Measurements from ENCODE around the gene LATS1.
A peak's percentile ranks its signal among the peaks of the same experiment; 100 is the strongest.
"Not testable (repeated sequence)": the region's sequence is repeated elsewhere in the genome, so short reads cannot be mapped to it uniquely, and the experiment has no call there.

Gene LATS1

DNA sequence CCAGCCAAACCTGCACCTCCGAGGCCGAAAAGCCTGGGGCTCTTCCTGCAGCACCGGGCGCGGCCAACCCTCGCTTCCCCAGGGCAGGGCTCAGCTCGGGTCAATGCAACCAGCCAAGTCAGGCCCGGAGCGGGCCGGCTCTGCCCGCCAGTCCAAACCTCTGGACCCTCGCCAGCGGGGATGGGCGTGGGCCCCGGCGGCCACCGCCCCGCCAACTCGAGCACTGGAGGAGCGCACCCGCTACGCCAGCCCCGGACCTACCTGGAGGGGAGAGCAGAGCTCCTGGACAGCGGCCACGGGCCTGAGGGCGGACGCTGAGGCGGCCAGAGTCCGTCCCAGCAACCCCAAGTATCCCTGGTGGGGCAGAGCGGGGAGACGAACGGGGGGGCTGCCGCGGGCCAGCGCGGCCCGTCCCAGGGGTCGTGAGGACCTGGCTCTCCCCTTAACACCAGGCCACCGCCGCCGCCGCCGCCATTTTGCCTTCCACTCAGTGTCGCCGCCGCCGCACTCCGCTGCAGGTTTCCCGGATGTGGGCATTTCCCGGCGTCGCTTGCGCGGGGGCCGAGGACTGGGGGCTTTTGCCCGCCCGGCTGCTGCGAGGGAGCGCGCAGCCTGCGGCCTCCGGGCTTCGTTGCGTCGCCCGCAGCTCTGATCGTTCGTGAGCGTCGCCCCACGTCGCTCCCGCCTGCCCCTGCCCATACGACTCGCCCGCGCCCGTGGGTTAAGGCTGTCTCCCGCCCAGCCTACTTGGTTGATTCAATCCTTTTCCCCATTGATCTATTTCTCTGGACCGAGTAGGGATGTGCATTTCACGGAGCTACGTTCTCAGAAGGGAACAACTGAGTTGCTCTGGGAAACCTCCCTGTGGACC, at the start of gene LATS1:
Gene LATS1, minus strand, starts transcription at position 514 of the 871 bp plus-strand sequence. CDS start 15,975 bp downstream, outside the sequence.
- peak; percentile 37 for DNase-seq (ENCODE audit: low read depth)

DNA sequence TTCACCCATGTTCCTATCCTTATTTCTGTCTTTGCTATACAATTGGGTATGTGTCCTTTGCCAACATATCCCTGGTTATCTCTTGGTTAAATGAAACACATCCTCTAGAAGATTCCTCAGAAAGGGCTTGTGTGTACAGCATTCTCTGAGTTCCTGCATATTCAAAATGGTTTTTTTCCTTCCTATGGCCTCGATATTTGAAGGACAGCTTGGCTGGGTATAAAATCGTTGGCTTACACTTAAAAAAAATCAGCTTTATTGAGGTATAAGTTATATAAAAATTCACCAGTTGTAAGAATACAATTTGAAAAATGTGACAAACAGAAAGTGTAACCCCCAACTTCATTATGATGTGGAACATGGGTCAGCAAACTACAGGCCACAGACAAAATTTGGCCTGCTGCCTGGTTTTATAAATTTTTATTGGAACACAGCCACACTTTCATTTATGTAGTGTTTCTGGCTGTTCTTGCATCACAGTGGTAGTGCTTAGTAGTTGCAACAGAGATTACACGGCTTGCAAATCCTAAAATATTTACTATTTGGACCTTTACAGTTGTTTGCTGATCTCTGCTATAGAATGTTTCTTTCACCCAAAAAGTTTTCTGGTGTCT, 48.4 kb upstream of the LATS1 start:
- no peak for DNase-seq (ENCODE audit: low read depth)

DNA sequence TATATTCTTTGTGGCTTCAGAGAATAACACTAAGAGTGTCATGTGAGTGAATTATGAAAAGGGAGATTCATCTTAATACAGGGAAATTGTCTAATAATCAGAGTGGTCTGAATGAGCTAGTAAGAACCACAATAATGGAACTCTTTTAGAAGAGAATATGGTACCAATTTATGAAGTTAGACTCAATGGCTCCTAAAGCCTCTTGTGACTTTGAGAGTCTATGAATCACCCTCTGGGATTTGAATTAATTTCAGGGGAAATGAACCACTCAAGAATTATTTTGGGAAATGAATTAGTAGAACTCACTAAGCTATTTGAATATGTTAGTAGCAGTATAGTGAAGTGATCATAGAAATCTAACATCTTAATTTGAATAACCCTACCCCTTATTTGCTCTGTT, 46.0 kb upstream of the LATS1 start:
- no peak for DNase-seq (ENCODE audit: low read depth)

DNA sequence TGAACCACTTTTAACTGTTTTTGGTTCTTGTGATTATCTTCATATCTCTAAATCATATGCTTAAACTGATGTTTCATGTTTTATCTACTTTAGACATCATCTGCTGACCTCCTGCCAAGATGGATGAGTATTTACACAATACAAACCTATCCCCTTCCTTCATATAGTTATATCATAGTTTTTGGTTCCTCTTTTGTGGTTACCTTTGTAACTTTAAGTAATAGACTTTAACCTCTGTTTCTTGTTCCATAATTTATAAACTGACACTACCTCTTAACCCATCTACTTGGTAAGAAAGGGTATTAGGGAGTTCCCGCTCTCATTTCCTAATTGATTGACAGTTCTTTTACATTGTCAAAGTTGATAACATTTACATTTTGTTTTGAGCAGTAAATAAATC, 43.5 kb upstream of the LATS1 start:
- DNase-seq (ENCODE audit: low read depth), result no peak

DNA sequence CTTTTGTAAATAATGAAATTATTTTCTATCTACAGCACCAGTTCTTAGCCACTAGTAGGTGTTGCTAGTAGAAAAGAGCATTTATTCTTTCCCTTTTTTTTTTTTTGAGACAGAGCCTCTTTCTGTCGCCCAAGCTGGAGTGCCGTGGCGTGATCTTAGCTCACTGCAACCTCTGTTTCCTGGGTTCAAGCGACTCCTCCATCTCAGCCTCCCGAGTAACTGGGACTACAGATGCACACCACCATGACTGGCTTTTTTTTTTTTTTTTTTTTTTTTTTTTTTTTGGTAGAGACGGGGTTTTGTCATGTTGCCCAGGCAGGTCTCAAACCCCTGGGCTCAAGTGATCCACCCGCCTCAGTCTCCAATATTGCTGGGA, 38.3 kb upstream of the LATS1 start:
- no peak for DNase-seq (ENCODE audit: low read depth)

DNA sequence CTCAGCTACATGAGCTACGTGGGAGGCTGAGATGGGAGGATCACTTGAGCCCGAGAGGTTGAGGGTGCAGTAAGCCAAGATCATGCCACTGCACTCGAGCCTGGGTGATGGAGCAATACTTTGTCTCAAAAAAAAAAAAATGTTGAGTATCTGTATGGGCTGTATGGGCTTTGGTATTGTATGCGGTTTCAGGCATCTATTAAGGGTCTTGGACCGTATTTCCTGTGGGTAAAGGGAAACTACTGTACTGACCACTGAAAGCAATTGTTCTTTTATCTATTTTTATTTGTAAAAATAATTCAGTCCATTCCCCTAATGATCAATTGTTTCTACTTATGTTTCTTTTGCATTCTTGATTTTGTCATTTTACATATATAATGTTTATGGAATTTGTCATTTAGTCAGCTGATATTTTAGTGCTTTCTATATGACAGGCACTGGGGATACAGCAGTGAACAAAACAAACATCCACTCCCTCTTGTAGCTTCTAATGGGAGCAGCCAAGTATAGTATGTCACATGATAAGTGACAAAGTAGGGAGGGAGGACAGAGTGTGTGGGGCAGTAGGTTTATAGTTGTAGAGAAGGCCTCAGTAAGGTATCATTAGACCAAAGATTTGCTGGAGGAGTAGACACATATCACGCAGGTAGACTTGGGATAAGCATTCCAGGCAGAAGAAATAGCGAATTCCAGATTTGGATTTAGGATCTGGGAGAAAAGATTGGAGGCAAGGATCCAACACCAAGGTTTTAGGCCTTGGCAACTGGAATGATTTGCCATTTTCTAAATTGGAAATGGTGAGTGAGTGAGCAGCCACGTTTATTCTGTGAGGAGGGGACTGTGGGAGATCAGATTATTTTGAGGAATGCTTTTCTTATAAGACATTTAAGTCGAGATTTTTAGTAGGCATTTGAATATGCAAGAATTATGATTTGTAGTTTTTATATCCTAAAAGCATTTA, 37.7 kb upstream of the LATS1 start:
- DNase-seq (ENCODE audit: low read depth), result no peak

DNA sequence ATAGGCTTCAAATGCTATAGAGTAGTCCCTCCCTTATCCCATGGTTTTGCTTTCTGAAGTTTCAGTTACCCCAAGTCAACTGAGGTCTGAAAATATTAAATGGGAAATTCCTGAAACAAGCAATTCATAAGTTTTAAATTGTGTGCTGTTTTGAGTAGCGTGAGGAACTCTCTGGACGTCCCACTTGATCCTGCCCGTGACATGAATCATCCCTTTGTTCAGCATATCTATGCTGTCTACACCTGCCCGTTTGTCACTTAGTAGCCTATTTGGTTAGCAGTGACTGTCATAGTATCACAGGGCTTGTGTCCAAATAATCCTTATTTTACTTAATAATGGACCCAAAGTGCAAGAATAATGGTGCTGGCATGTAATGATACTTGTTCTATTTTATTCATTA, 36.6 kb upstream of the LATS1 start:
- DNase-seq (ENCODE audit: low read depth), result no peak

DNA sequence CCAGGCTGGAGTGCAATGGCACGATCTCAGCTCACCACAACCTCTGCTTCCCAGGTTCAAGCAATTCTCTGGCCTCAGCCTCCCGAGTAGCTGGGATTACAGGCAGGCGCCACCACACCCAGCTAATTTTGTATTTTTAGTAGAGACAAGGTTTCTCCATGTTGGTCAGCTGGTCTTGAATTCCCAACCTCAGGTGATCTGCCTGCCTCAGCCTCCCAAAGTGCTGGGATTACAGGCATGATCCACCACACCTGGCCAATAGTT, 35.4 kb upstream of the LATS1 start:
- DNase-seq (ENCODE audit: low read depth), result not testable (repeated sequence)

DNA sequence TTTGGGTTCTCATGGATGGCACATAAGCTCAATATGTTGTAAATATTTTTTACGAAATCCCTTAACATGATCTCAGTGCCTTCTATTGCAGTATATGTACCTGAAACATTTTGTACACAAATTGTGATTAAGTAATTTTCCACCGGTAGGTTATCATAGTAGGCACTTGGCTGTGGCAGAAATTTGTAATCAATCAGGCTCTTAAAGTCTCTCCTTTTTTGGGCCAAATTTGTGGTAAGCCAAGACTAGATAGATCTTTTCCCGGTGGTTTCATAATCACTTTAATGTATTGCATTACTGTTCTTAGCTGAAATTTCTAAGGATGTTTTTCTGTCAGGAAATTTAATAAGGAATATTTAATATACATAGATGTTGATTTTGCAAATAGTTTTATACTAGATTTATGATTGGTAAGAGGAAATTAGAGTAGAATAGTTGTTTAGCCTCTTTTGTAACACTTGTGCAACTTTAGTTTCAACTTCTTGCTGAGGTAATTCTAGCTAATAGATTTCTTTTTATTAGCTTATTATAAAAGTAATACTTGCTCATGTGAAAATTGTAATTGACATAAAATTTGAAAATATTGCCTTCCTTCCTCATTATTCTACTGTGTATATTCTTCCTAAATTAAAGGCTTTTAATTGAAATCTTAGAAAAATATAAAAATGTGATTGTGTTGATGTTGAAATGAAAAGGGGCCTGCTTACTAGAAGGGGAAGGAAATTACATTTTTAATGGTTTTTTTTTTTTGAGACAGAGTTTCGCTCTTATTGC, 34.9 kb upstream of the LATS1 start:
- no peak for DNase-seq (ENCODE audit: low read depth)

DNA sequence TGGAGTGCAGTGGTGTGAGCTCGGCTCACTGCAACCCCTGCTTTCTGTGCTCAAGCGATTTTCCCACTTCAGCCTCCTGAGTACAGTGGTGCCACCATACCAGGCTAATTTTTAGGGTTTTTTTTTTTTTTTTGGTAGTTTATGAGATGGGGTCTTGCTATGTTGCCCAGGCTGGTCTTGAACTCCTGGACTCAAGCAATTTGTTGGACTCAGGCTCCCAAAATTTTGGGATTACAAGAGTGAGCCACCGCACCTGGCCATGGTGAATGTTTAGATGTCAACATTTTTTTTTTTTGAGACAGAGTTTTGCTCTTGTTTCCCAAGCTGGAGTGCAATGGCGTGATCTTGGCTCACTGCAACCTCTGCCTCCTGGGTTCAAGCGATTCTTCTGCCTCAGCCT, 34.0 kb upstream of the LATS1 start:
- not testable (repeated sequence) for DNase-seq (ENCODE audit: low read depth)

DNA sequence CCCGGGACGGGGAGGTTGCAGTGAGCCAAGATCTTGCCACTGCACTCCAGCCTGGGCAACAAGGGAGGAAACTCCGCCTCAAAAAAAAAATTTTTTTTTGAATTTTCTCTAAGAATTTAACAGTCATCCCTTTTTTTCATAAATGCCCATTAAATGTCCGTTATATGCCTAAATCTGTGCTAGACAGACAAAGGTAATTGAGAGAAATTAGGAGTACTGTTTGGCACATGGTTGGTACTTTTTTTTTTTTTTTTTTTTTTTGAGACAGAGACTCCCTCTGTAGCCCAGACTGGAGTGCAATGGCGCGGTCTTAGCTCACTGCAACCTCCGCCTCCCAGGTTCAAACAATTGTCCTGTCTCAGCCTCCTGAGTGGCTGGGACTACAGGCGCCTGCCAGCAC, 33.3 kb upstream of the LATS1 start:
- DNase-seq (ENCODE audit: low read depth), result no peak

DNA sequence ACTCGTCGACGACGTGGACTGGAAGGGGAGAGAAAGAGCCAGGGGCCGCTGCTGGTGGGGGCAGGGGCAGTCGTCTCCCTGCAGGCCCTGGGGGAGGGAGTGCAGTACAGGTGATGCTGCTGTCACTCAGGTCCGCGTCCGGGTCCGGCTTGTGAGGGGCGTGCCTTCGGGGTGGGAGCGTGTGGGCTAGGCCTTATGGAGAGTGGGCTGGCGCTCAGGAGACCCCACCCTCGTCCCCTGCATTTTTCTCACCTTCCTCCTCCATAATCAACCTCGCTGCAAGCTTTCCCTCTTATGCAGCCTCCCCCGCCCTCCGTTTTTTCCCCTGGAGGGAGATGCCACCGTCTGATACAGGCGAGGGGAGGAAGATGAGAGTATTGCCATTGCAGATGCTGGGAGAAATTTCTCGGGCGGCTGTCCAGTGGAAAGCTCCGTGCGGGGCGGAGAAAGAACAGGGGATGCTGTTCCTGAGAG, 32.3 kb upstream of the LATS1 start:
- DNase-seq (ENCODE audit: low read depth), result peak; percentile 47

DNA sequence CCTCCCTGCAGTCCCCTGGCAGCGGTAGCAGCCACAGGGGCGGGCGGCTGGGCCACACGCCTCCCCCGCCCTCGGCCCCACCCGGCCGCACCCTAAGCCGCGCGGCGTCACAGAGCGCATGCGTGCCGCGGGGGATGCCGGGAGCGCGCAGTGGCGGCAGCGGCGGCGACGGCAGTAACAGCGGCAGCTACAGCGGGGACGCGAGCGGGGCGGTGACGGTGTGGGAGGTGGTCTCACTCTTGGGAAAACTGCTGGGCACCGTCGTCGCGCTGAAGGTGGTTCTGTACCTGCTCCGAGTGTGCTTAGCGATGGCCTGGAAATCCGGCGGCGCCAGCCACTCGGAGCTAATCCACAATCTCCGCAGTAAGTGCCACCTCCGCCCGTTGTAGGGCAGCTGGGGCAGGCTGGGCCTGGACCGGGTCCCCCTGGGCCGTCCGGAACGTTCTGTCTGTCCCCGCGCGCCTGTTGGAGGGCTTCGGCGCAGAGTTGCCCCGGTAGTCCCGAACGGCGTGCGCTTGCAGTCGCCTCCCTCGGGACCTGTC, 31.8 kb upstream of the LATS1 start, which contains the start of gene PCMT1:
Gene PCMT1, plus strand, starts transcription at position 148 of the 542 bp plus-strand sequence. Its CDS starts 161 bp downstream, at position 309.
- peak; percentile 50 for DNase-seq (ENCODE audit: low read depth)

DNA sequence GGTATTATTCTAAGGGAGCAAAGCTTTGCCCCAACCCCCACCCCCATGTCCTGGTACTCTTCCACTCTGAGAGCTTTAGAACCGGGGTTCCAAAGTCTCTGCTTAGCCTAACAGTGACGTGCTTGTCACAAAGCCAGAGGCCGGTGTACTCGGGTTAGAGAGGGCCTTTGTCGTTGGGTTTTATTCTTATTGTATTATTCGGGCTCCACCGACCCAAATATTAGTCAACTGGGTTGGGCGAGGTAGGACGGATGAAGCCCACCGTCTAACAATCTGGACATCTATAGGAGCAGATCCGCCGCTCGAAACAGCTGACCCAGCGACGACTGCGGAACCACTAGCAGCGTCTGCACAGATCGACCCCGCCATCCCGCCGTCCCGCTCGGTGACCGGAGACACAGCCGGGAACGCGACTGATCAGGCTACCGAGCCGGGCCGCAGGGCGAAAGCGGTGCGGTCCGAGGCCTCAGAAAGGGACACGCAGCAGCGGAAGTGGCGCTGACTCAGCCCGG, 31.2 kb upstream of the LATS1 start:
- DNase-seq (ENCODE audit: low read depth), result not testable (repeated sequence)

DNA sequence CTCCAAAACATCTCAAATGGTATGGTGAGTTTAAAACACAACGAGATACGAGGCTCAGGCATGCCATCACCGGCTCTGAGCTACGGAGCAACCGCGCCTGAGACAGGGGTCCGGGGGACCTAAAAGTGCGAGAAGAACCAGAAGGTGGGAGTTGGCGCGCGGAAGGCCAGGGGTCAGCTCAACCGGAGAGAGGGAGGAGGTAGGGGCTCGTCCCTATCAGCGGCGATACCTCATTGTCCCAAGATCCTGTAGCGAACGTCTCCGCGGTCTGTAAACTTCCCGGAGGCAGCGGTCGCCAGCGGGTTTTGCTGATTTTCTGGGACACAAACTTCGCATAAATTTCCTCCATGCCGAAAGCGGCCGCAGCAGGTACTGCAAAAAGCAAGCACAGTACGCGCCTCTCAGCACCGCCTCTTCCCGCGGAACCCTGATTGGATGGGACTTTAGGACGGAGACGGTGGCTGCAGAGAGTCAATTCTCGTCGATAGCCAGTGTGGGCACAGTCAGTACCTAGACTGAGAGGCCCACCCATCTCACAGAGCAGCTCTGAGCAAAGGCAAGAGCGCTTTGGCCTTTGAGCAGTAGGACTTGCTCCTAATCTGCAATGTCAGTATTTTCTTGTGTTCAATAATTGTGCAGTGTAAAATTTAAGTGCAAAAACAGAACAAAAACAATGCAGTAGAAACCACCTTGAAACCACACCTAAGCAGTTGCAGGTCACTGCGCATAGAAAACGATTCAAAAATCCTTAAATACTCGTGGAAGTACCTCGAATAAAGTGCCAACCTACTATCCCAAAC, 28.4 kb upstream of the LATS1 start, which contains the start of gene NUP43:
Gene NUP43, minus strand, starts transcription at position 383 of the 800 bp plus-strand sequence. Its CDS starts 34 bp downstream, at position 349.
- peak; percentile 89 for DNase-seq (ENCODE audit: low read depth)

DNA sequence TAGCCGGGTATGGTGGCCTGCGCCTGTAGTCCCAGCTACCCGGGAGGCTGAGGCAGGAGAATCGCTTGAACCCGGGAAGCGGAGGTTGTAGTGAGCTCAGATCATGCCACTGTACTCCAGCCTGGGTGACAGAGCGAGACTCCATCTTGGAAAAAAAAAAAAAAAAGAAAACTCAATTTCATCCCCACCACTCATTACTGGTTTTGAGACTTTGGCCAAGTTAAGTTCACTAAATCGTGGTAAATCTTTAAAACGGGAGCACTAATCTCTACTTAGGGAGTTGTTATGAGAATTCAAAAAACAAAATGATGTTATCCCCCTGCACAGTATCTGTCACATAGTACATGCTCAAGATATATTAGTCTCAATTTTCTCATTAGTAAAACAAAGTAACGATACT, 27.4 kb upstream of the LATS1 start:
- not testable (repeated sequence) for DNase-seq (ENCODE audit: low read depth)

DNA sequence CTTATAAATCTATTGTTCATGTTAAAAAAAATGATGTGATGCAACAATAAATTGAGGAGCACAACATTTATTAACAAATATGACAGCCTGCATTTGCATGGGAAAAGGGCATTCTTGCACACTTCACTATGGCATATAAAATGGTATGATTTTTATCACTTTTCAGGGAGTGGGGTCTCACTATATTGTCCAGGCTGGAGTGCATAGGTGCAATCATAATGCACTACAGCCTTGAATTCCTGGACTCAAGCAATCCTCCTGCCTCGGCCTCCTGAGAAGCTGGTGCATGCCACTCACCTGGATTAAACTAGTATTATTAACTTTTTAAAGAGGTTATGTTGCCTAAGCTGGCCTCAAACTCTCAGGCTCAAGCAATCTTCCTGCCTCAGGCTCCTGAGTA, 17.0 kb upstream of the LATS1 start:
- DNase-seq (ENCODE audit: low read depth), result no peak

DNA sequence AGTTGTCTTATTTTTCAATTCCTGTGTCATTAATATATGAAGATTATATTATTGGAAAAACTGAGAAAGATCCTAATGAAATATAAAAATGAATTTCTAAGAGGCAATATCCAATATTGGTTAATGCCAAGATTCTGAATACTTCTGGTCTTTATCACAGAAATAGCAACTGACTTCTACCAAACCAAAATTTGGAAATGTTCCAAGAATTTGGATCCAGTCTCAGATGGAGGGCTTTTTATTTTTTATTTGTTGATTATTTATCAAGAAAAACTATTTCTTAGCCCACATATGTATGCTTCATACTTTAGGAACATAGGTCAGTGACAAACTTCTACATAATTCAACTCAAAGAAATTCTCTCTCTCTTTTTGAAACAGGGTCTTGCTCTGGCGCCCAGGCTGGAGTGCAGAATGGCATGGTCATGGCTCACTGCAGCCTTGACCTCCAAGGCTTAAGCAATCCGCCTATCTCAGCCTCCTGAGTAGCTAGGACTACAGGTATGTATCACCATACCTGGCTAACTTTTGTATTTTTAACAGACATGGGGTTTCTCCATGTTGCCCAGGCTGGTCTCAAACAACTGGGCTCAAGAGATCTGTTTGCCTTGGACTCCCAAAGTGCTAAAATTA, 15.3 kb upstream of the LATS1 start:
- DNase-seq (ENCODE audit: low read depth), result no peak

DNA sequence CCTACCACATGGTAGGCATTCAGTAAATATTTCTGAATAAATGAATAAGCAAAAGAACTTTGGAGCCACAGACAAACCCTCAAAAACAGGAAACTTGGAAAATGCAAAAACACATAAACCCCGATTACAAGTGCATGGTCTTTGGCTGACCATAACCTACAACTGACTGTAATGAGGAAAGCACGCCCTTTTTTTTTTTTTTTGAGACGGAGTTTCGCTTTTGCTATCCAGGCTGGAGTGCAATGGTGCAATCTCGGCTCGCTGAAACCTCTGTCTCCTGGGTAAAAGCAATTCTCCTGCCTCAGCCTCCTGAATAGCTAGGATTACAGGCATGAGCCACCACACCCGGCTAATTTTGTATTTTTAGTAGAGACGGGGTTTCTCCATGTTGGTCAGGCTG, 11.9 kb upstream of the LATS1 start:
- DNase-seq (ENCODE audit: low read depth), result no peak
